GM12878 (cell line): Measurements from ENCODE around the gene AFAP1. TPM values are rescaled to one million over a fixed set of nuclear protein-coding genes. Genes with fewer than 3 reads are reported as not detected.

Experiments used
- ATAC-seq: fragments of 200-7000 bp; cut with Tn5 transposase; 3 replicates; pipeline ENCODE4 v1.9.1; 2020; ENCODE audit warnings: mild to moderate bottlenecking, moderate library complexity
- BruUV-seq: library from RNA; stranded (reverse); fragments of 400-500 nt; replicated peaks from 2 replicates; lab custom pipeline; 2021; lab: Mats Ljungman, UMichigan
- CTCF ChIA-PET: fragments of 300-600 bp; sonication (Branson Sonifier 250); formaldehyde crosslinking; extraction: SDS; loops from one replicate; lab custom pipeline; 2021; ENCODE audit warnings: inconsistent platforms; lab: Yijun Ruan, JAX
- POLR2A ChIA-PET: fragments of 350-600 bp; formaldehyde crosslinking; extraction: SDS; loops from one replicate; lab custom pipeline; 2021; ENCODE audit warnings: inconsistent platforms; lab: Charles Lee
- RAD21 ChIA-PET: fragments of 300-600 bp; sonication (Branson Sonifier 250); formaldehyde crosslinking; loops from one replicate; lab custom pipeline; 2023; ENCODE audit warnings: antibody characterized with exemption; ENCODE audit not compliant: unreplicated experiment; lab: Charles Lee
- SMC1A ChIA-PET: fragments of 300-600 bp; sonication (Branson Sonifier 250); formaldehyde crosslinking; loops from one replicate; lab custom pipeline; 2023; ENCODE audit not compliant: unreplicated experiment, uncharacterized antibody; lab: Charles Lee
- DNase-seq: peaks from one replicate; pipeline ENCODE4 v3.0.0-alpha.2; 2011; ENCODE audit warnings: low read depth, low spot score
- FAIRE-seq: peaks from 3 replicates; lab custom pipeline; 2011; peaks lifted over from hg19 to GRCh38; lab: Jason Lieb, UNC
- H2AFZ ChIP-seq: 2 replicates; pipeline ENCODE4 v1.6.0; 2011; ENCODE audit warnings: low read depth, low read length, control low read depth; ENCODE audit not compliant: control insufficient read depth
- H3K27ac ChIP-seq: 2 replicates; pipeline ENCODE4 v1.5.1; 2011; ENCODE audit warnings: control low read depth; ENCODE audit not compliant: control insufficient read depth, insufficient read depth
- H3K27me3 ChIP-seq, 2 experiments: replicated peaks in 1 of 2; 2 replicates each; pipeline versions ENCODE4 v1.6.0 to v1.6.1; 2011; ENCODE audit warnings: low read length in 1 of 2; ENCODE audit not compliant: control insufficient read depth in 2 of 2, insufficient read depth in 2 of 2
- H3K36me3 ChIP-seq, 2 experiments: 2 replicates each; pipeline ENCODE4 v1.5.1; 2011; ENCODE audit warnings: low read length in 1 of 2; ENCODE audit not compliant: control insufficient read depth in 2 of 2, insufficient read depth in 2 of 2
- H3K4me1 ChIP-seq: 2 replicates; pipeline ENCODE4 v1.6.1; 2011; ENCODE audit warnings: mild to moderate bottlenecking, low read length, moderate library complexity, mixed read lengths; ENCODE audit not compliant: control insufficient read depth, insufficient read depth
- H3K4me2 ChIP-seq: 2 replicates; pipeline ENCODE4 v1.6.0; 2011; ENCODE audit warnings: control low read depth; ENCODE audit not compliant: control insufficient read depth, insufficient read depth
- H3K4me3 ChIP-seq: fragments of 200-600 bp; sonication (generic); 2 replicates; pipeline ENCODE4 v1.5.1; 2016
- H3K79me2 ChIP-seq: 2 replicates; pipeline ENCODE4 v1.6.0; 2011; ENCODE audit warnings: low read length; ENCODE audit not compliant: control insufficient read depth, insufficient read depth
- H3K9ac ChIP-seq: 2 replicates; pipeline ENCODE4 v1.8.0; 2011; ENCODE audit warnings: low read length, control low read depth, mixed read lengths; ENCODE audit not compliant: control insufficient read depth, insufficient read depth
- H3K9me3 ChIP-seq: replicated peaks from 3 replicates; pipeline ENCODE4 v1.5.1; 2011; ENCODE audit warnings: mild to moderate bottlenecking, low read length; ENCODE audit not compliant: control insufficient read depth, insufficient read depth
- H4K20me1 ChIP-seq: 2 replicates; pipeline ENCODE4 v1.6.0; 2011; ENCODE audit not compliant: control insufficient read depth, insufficient read depth
- CHD2 ChIP-seq: IDR thresholded peaks from 2 replicates; pipeline ENCODE4 v1.6.1; 2011; ENCODE audit warnings: low read depth, low read length, improper control_type of control experiment, borderline replicate concordance
- ELK1 ChIP-seq: IDR thresholded peaks from 2 replicates; pipeline ENCODE4 v1.6.1; 2012; ENCODE audit warnings: low read depth, low read length, improper control_type of control experiment
- HDAC6 ChIP-seq: fragments of 200-600 bp; sonication (generic); IDR thresholded peaks from one replicate; pipeline ENCODE4 v1.8.0; 2017; ENCODE audit warnings: antibody characterized with exemption; ENCODE audit not compliant: unreplicated experiment
- LARP7 ChIP-seq: fragments of 450-650 bp; IDR thresholded peaks from 2 replicates; pipeline ENCODE4 v1.6.1; 2017; ENCODE audit warnings: mild to moderate bottlenecking
- NR2C1 ChIP-seq: fragments of 450-650 bp; IDR thresholded peaks from 2 replicates; pipeline ENCODE4 v1.6.1; 2017; ENCODE audit warnings: antibody characterized with exemption, mild to moderate bottlenecking, moderate library complexity
- RFX5 ChIP-seq: IDR thresholded peaks from 2 replicates; pipeline ENCODE4 v1.6.1; 2011; ENCODE audit warnings: low read depth, low read length, improper control_type of control experiment
- SMAD5 ChIP-seq: IDR thresholded peaks from 2 replicates; pipeline ENCODE4 v1.6.1; 2016; ENCODE audit warnings: antibody characterized with exemption, low read depth
- SMC3 ChIP-seq: IDR thresholded peaks from 2 replicates; pipeline ENCODE4 v1.6.1; 2011; ENCODE audit warnings: low read length, improper control_type of control experiment, borderline replicate concordance
- SPI1 ChIP-seq: IDR thresholded peaks from 2 replicates; pipeline ENCODE4 v1.6.1; 2011; ENCODE audit warnings: low read depth, mild to moderate bottlenecking, low read length, moderate library complexity, borderline replicate concordance; ENCODE audit not compliant: insufficient read depth
- TAF1 ChIP-seq: IDR thresholded peaks from 2 replicates; pipeline ENCODE4 v1.6.1; 2011; ENCODE audit warnings: mild to moderate bottlenecking, low read depth, low read length, borderline replicate concordance
- TARDBP ChIP-seq: IDR thresholded peaks from 2 replicates; pipeline ENCODE4 v1.6.1; 2016; ENCODE audit warnings: borderline replicate concordance
- TCF3 ChIP-seq: IDR thresholded peaks from 2 replicates; pipeline ENCODE4 v1.6.1; 2012; ENCODE audit warnings: low read depth, mild to moderate bottlenecking, low read length, borderline replicate concordance; ENCODE audit not compliant: insufficient read depth
- WGBS: methylation state at CpG from one replicate; pipeline ENCODE4 v1.1.6; 2016; ENCODE audit warnings: low lambda C conversion rate; ENCODE audit not compliant: insufficient replicate concordance, insufficient coverage; ENCODE audit errors: missing lambda C conversion rate; 5-methylcytosine and 5-hydroxymethylcytosine counted together
- in situ Hi-C: fragments of 300-500 bp; cut with MboI; formaldehyde crosslinking; loops from 9 replicates; pipeline ENCODE4 v1.14.3; 2018; ENCODE audit warnings: mixed read lengths
- intact Hi-C: fragments of 100-400 bp; cut with micrococcal nuclease; formaldehyde crosslinking; loops from one replicate; pipeline ENCODE4 v1.14.2; 2022; ENCODE audit not compliant: unreplicated experiment
- polyA plus RNA-seq, 11 experiments: library from polyadenylated mRNA; depleted of rRNA in 4 of 11; unstranded in 6 of 11; stranded (reverse) in 5 of 11; fragments of >200 nt; fragmentation: Nextera tagmentation in 4 of 11; fragmentation: Illumina TruSeq in 1 of 11; extraction: Ambion mirVana in 4 of 11; extraction: Trizol in 1 of 11; gene quantifications; 1 replicate in 1 of 11; 2 replicates in 10 of 11; pipeline versions ENCODE4 v1.2.1 to v1.2.3, GENCODE V29; 2011 to 2016; ENCODE audit warnings: inconsistent platforms in 2 of 11, missing spikeins in 2 of 11, low read depth in 1 of 11
- total RNA-seq, 4 experiments: library from RNA; depleted of rRNA in 3 of 4; stranded (reverse); fragments of >200 nt in 3 of 4; fragmentation: Illumina TruSeq in 1 of 4; extraction: Trizol in 1 of 4; gene quantifications; 2 replicates each; pipeline versions ENCODE4 v1.2.1 to v1.2.3, GENCODE V29; 2013 to 2021
- TF ChIP-seq, protein P1 (sequence below): IDR thresholded peaks from 2 replicates; pipeline ENCODE4 v1.6.1; 2012; ENCODE audit warnings: improper control_type of control experiment, low read depth, low read length; ENCODE audit not compliant: insufficient replicate concordance
- TF ChIP-seq, protein P2 (sequence below): IDR thresholded peaks from 2 replicates; pipeline ENCODE4 v1.6.1; 2012; ENCODE audit warnings: low read depth, low read length, improper control_type of control experiment
- TF ChIP-seq, protein P3 (sequence below): fragments of 450-650 bp; IDR thresholded peaks from 2 replicates; pipeline ENCODE4 v1.6.1; 2017; ENCODE audit warnings: borderline replicate concordance

AFAP1 gene
- total and polyA plus RNA-seq, 10 of the 15 experiments (the other 5 are each of a cell fraction or from before 2014, with no cell fraction given) = 0.02 to 0.23 (median 0.09) TPM; not detected in 1

DNA sequence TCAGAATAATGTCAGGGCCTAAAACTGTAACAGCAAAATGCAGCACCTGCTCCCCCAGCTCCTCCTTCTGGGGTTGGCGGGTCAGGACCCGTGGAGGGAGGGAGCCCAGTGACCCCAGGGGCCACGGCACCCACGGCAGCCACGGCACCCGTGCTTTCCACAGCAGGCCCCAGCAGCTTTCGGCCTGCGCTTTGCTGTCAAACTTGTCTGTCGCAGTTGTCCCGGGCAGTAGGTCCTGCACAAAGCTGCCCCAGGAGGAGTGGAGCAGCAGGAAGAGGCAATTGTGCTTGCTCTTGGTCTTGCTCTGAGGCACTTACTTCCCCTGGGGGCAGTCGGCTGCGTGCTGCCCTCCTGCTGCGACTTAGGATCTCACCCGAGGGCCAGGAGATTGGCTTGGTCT is 183.6 kb downstream of the AFAP1 start (continued):
- TF ChIP-seq TARDBP = no peak
- TF ChIP-seq, protein P1, sequence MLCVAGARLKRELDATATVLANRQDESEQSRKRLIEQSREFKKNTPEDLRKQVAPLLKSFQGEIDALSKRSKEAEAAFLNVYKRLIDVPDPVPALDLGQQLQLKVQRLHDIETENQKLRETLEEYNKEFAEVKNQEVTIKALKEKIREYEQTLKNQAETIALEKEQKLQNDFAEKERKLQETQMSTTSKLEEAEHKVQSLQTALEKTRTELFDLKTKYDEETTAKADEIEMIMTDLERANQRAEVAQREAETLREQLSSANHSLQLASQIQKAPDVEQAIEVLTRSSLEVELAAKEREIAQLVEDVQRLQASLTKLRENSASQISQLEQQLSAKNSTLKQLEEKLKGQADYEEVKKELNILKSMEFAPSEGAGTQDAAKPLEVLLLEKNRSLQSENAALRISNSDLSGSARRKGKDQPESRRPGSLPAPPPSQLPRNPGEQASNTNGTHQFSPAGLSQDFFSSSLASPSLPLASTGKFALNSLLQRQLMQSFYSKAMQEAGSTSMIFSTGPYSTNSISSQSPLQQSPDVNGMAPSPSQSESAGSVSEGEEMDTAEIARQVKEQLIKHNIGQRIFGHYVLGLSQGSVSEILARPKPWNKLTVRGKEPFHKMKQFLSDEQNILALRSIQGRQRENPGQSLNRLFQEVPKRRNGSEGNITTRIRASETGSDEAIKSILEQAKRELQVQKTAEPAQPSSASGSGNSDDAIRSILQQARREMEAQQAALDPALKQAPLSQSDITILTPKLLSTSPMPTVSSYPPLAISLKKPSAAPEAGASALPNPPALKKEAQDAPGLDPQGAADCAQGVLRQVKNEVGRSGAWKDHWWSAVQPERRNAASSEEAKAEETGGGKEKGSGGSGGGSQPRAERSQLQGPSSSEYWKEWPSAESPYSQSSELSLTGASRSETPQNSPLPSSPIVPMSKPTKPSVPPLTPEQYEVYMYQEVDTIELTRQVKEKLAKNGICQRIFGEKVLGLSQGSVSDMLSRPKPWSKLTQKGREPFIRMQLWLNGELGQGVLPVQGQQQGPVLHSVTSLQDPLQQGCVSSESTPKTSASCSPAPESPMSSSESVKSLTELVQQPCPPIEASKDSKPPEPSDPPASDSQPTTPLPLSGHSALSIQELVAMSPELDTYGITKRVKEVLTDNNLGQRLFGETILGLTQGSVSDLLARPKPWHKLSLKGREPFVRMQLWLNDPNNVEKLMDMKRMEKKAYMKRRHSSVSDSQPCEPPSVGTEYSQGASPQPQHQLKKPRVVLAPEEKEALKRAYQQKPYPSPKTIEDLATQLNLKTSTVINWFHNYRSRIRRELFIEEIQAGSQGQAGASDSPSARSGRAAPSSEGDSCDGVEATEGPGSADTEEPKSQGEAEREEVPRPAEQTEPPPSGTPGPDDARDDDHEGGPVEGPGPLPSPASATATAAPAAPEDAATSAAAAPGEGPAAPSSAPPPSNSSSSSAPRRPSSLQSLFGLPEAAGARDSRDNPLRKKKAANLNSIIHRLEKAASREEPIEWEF = no peak
- no peak for TF ChIP-seq RFX5
- no peak for TF ChIP-seq SMAD5
- TF ChIP-seq HDAC6 = no peak
- no peak for TF ChIP-seq LARP7
- TF ChIP-seq NR2C1 = no peak
- no peak for TF ChIP-seq SMC3
- TF ChIP-seq, all 136 proteins: peak for 0

GRCh38 chr4:7755561-7755960 is 184.1 kb downstream of the AFAP1 start:
- ChIA-PET CTCF (no interaction called here), RAD21 (no interaction called here), SMC1A (no interaction called here), POLR2A (no interaction called here)
- no peak overlapping the region for H2AFZ ChIP-seq
- no peaks in the 10 kb centered on the region for H3K36me3 ChIP-seq
- no peak overlapping the region for H3K27ac ChIP-seq
- H4K20me1 ChIP-seq = no peaks in the 10 kb centered on the region
- ATAC-seq (no peak), FAIRE-seq (no peak), DNase-seq (no peak)
- H3K4me2 ChIP-seq = no peak overlapping the region
- no peak overlapping the region for H3K4me3 ChIP-seq
- no TSS peak for BruUV-seq
- intact Hi-C loops = no loop called here
- H3K9ac ChIP-seq = no peak overlapping the region
- in situ Hi-C loops = no loop called here
- H3K9me3 ChIP-seq = no peaks in the 10 kb centered on the region
- 58% methylated on average over 14 of the region's 16 CpGs for WGBS
- H3K79me2 ChIP-seq = no peaks in the 10 kb centered on the region
- H3K4me1 ChIP-seq = no peaks in the 10 kb centered on the region
- no peaks in the 10 kb centered on the region for H3K27me3 ChIP-seq
- TF ChIP-seq, protein P2, sequence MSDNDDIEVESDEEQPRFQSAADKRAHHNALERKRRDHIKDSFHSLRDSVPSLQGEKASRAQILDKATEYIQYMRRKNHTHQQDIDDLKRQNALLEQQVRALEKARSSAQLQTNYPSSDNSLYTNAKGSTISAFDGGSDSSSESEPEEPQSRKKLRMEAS = no peak
- no peak for TF ChIP-seq TCF3
- TF ChIP-seq, protein P3, sequence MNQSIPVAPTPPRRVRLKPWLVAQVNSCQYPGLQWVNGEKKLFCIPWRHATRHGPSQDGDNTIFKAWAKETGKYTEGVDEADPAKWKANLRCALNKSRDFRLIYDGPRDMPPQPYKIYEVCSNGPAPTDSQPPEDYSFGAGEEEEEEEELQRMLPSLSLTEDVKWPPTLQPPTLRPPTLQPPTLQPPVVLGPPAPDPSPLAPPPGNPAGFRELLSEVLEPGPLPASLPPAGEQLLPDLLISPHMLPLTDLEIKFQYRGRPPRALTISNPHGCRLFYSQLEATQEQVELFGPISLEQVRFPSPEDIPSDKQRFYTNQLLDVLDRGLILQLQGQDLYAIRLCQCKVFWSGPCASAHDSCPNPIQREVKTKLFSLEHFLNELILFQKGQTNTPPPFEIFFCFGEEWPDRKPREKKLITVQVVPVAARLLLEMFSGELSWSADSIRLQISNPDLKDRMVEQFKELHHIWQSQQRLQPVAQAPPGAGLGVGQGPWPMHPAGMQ = no peak
- no peak for TF ChIP-seq NR2C1
- no peak for TF ChIP-seq ELK1
- no peak for TF ChIP-seq SPI1
- no peak for TF ChIP-seq CHD2
- TF ChIP-seq TAF1 = no peak
